Esophagus squamous epithelium (tissue), 4 donors: Measurements from ENCODE around the gene KLK15.

ENCODE experiments used
- POLR2A ChIP-seq, 4 donors: fragments of 450-650 bp; IDR thresholded peaks; one replicate each; pipeline ENCODE4 v1.6.1; 2017; ENCODE audit warnings: antibody characterized with exemption in 4 of 4, mild to moderate bottlenecking in 4 of 4, moderate library complexity in 3 of 4
- TF ChIP-seq, protein P1 (sequence below), 6 experiments: fragments of 450-650 bp in 4 of 6; fragments of 200-600 bp in 2 of 6; sonication (generic) in 2 of 6; IDR thresholded peaks; one replicate each; pipeline ENCODE4 v1.5.1; 2016 to 2019; ENCODE audit warnings: antibody characterized with exemption in 6 of 6, mild to moderate bottlenecking in 4 of 6, moderate library complexity in 4 of 6

DNA sequence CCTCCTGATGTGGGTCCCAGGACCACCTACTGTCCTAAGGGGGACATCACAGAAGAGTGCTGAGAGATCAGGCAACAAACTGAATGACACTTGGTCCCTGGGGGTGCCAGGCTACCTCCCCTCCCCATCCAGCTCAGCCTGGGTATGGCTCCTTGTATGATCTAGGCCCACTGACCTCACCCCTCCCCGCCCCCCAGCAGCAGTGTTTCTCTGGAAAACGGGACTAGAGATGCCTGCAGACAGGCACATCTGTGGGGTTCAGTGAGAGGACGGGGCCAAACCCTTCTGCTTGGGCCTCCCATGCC is 33.9 kb downstream of the KLK15 start:
- TF ChIP-seq, protein P1, sequence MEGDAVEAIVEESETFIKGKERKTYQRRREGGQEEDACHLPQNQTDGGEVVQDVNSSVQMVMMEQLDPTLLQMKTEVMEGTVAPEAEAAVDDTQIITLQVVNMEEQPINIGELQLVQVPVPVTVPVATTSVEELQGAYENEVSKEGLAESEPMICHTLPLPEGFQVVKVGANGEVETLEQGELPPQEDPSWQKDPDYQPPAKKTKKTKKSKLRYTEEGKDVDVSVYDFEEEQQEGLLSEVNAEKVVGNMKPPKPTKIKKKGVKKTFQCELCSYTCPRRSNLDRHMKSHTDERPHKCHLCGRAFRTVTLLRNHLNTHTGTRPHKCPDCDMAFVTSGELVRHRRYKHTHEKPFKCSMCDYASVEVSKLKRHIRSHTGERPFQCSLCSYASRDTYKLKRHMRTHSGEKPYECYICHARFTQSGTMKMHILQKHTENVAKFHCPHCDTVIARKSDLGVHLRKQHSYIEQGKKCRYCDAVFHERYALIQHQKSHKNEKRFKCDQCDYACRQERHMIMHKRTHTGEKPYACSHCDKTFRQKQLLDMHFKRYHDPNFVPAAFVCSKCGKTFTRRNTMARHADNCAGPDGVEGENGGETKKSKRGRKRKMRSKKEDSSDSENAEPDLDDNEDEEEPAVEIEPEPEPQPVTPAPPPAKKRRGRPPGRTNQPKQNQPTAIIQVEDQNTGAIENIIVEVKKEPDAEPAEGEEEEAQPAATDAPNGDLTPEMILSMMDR (IDR thresholded peaks at IDR 0.05) = no peak
- TF ChIP-seq POLR2A (IDR thresholded peaks at IDR 0.05) = no peak
